ENCODE measurements around the gene IL32.
"Not testable (repeated sequence)": the region's sequence is repeated elsewhere in the genome, so short reads cannot be mapped to it uniquely, and the experiment has no call there.

Gene IL32

DNA sequence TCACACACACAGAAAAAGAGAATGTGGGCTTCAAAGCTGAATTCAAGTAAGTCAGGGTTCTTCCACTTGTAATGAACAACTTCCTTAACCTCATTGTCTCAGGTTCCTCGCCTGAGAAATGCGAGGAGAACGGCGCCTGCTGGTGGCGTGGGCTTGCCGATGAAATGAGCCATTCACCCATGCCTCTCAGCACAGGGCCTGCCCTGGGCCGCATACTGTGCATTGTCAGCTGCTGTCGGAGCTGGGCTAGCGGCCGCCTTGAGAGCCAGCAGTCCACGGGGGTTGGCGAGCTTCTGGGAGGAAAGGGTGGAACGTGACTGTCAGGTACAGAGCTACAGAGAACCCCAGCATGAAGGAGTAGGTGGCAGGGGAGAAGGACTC, 12.1 kb upstream of the IL32 start:
- not testable (repeated sequence) for DNase-seq

DNA sequence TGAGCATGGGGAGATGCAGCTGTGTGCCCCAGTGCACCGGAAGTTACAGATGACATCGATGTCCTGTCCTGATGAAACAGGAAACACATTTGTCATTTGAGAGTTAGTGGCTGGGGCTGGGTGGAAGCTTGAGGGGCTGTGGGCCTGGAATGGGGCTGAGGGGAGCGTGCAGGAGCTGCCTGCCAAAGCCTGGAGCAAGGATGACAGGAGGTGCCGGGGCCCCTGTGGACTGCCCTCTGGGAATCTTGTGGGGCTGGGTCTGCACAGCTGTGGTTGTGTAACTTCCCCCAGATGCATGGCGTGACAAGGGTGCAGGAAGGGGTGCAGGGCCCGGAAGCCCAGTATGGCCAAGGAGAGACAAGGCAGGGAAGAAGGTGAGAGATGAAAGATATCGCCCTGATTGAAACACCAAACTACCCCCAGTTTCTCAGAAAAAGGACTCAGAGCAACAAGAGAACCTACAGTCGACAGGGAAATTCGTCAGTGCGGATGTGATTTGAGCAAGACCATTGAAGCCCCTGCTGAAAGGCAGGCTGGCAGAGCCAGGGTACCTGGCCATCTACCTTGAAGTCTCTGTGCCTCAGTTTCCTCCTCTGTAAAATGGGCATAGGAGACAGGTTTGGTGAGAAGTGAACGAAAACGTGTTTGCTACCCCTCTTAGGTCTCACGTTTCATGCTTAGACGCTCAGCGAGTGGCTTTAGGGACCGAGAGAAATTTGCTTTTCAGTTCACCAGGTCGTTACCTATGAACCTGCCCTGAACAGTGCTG, 10.3 kb upstream of the IL32 start:
- DNase-seq: no peak

DNA sequence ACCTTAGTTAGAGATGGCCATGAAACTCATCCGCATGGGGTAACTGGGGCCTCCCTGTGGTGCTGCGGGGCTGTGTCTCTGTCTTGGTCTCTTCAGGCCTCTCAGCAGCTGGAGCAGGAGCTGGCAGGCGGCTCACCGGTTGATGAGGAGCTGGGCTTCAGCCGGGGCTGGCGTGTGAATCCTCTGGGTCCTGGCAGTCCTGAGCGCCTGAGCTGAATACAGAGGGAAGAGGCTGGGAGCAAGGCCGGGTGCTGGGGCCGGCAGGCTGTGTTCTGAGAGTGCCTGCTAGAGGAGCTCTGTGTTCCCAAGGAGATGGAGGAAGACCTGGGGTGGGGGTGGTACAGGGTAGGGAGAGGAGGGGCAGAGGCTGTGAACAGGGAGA, 9.7 kb upstream of the IL32 start:
- DNase-seq: not testable (repeated sequence)

DNA sequence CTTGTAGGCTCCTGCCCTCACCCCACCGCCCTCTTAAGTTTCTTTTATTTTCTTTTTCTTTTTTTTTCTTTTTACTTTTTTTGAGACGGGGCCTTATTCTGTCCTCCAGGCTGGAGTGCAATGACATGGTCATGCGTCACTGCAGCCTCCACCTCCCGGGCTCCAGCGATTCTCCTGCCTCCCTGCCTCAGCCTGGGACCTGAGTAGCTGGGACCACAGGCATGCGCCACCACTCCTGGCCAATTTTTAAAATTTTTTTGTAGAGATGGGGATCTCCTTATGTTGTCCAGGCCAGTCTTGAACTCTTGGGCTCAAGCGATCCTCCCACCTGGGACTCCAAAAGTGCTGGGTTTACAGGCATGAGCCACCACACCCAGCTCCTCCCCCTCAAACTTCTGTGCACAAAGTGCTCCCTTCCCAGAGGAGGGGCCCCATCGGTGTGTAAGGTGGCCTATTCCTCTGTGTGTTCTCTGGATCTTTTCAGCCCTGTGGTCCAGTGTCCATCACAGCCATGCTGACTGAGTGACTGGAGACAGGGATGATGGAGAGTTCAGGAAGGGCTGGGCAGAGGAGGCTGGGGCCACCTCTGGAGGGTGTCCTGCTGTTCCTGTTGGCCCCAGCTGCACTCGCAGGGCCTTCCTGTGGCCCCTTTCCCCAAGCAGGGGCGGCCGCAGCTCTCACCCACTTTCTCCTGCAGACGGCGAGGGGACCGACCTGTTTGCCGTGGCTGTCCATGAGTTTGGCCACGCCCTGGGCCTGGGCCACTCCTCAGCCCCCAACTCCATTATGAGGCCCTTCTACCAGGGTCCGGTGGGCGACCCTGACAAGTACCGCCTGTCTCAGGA, 8.9 kb upstream of the IL32 start:
- no peak for DNase-seq

DNA sequence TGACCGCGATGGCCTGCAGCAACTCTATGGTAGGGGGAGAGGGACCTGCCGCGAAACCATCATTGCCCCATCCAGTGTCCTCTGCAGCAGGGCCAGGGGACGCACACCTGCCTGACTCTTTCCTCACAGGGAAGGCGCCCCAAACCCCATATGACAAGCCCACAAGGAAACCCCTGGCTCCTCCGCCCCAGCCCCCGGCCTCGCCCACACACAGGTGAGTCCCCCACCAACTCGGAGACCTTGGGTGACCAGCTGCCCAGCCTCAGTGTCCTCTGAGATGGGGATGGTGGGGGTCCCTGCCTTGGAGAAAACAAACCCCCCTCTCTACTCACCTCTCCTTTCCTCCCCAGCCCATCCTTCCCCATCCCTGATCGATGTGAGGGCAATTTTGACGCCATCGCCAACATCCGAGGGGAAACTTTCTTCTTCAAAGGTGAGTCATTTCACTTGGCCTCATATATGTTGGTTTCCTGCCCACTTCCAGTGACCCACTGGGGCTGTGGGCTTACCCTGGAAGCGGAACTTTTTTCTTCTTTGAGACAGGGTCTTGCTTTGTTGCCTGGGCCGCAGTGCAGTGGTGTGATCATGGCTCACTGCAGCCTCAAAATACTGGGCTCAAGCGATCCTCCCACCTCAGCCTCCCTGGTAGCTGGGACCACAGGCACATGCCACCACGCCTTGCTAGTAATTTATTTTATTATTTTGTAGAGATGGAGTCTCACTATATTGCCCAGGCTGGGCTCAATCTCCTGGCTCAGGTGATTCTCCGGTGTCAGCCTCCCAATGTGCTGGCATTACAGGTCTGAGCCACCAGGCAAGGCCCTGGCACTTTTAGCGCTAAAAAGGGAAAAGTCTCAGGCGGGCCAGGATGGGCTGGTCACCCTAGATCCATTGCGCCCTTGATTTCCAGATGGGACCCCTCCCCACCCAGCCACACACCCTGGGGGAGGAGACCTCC, 8.0 kb upstream of the IL32 start:
- no peak for DNase-seq

DNA sequence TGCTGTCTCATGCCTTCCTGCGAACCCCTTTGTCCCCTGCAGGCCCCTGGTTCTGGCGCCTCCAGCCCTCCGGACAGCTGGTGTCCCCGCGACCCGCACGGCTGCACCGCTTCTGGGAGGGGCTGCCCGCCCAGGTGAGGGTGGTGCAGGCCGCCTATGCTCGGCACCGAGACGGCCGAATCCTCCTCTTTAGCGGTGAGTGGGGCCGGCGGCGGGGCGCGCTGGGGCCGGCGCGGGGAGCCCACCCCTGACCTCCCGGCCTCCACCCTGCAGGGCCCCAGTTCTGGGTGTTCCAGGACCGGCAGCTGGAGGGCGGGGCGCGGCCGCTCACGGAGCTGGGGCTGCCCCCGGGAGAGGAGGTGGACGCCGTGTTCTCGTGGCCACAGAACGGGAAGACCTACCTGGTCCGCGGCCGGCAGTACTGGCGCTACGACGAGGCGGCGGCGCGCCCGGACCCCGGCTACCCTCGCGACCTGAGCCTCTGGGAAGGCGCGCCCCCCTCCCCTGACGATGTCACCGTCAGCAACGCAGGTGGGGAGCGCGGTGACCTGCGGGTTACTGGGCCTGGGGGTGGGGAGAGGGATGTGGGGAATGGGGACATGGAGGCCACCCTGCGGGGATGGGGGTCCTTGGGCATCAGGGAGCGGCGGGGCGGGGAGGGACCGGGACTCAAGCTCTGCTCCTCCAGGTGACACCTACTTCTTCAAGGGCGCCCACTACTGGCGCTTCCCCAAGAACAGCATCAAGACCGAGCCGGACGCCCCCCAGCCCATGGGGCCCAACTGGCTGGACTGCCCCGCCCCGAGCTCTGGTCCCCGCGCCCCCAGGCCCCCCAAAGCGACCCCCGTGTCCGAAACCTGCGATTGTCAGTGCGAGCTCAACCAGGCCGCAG, 7.1 kb upstream of the IL32 start:
- DNase-seq: no peak

DNA sequence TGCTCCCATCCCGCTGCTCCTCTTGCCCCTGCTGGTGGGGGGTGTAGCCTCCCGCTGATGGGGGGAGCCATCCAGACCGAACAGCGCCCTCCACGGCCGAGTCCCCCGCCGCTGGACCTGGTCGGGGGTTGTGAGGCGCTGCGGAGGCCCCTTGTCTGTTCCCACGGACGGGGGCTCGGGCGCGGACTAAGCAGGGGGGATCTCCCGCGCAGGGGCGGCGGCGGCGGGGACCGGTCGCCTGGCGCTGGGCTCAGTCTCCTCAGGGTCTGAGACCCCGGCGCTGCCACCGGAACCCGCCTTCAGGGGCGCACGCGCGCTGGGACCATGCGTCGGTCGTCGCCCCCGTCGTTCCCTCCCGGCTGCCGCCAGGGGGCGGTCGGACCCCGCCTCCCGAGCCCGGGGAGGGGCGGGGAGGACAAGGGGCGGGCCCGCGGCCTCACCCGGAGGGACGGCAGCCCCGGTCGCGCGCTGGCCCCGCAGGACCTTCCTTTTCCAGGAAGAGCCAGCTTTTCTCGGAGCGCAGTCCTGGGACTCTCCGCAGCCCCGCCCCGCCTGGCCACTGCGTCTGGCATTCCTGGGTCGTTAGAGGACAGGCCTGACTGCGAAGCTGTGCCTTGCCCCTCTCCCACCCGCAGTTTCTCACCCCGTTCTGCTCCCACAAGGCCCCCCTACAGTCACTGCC, 6.3 kb upstream of the IL32 start:
- DNase-seq: peak; percentile 92

DNA sequence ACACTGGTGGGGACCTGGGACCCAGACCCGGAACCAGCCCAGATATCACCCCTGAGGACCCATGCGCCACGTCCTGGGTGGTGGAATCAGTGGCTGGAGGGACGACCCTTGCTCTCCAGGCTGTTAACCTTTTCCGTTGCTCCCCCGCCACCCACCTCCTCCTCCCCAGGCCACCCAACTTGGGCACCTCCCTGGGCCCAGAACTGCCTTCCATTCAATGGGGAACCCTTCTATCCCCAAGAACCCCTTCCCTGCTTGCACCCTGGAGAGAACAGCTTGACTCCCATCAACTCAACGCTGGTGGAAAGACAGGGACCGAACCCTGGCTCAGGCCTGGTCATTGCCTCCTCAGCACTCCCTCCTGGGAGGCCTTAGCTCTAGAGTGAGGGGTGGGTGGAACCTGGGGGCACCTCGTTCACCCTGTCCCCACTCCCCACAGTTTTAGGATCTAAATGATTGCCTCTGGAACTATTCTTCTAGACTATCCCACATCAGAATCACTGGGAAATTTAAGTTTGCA, 5.7 kb upstream of the IL32 start:
- DNase-seq: no peak

DNA sequence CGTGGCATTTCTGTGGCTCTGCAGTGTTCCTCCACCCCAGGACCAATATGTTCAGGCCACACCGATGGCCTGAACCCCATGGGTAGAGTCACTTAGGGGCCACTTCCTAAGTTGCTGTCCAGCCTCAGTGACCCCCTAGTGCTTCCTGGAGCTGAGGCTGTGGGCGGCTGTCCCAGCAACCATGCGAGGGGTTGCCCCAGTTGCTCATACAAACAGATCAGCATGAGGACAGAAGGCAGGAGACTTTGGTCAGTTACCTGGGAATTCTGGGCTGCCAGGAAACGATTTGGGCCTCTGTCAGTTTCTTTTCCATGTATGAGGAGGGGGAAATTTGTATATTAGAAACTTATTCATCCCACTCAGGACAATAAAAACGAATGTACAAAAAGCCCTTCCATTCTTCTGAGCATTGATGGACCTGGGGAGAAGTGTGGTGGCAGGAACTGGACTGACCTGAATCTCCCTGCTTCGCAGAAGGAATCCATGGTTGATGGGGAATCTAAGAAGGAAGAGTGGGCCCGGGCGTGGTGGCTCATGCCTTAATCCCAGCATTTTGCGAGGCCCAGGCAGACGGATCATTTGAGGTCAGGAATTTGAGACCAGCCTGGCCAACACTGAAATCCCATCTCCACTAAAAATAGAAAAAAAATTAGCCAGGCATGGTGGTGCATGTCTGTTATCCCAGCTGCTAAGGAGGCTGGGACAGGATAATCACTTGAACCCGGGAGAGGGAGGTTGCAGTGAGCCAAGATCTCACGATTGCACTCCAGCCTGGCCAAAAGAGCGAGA, 4.9 kb upstream of the IL32 start:
- DNase-seq: no peak

DNA sequence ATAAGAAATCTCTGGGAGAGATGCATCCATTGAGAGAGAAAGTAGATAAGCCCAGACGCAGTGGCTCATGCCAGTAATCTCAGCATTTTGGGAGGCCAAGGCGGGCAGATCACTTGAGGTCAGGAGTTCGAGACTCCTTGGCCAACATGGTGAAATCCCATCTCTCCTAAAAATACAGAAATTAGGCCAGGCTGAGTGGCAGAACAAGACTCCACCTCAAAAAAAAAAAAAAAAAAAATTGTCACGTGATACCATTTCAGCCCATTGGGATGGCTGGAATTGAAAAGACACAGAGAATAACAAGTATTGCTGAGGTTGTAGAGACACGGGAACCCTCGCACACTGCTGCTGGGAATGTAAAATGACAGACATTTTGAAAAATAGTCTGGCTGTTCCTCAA, 2.9 kb upstream of the IL32 start:
- no peak for DNase-seq

DNA sequence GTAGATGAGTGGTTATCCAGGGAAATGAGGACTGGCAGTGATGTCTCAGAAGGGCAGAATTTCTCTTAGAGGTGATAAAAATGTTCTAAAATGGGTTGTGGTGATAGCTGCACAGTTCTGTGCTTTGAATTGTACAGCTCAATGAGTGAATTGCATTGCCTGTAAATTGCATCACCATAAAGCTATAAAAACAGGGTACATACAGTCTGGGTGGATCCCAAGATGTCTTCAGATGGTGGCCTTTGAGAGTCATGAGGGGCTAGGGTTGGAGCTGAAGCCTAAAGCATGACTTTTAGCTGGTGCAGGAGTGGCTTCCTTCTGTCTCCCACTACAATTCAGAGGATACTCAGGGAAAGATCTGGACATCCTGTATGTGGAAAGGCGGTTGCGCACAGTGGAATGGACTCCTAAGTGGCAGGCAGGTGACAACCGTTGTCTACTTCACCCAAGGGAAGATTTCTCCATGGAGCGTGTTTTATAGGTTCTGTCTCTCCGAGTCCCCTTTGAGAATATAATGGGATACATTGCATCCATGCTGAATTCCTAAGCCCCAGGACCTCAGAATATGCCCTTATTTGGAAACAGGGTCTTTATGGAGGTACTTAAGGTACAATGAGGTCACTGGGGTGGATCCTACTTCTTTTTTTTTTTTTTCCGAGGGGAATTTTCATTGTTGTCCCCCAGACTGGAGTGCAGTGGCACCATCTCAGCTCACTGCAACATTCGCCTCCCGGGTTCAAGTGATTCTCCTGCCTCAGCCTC, 1.6 kb upstream of the IL32 start:
- no peak for DNase-seq

DNA sequence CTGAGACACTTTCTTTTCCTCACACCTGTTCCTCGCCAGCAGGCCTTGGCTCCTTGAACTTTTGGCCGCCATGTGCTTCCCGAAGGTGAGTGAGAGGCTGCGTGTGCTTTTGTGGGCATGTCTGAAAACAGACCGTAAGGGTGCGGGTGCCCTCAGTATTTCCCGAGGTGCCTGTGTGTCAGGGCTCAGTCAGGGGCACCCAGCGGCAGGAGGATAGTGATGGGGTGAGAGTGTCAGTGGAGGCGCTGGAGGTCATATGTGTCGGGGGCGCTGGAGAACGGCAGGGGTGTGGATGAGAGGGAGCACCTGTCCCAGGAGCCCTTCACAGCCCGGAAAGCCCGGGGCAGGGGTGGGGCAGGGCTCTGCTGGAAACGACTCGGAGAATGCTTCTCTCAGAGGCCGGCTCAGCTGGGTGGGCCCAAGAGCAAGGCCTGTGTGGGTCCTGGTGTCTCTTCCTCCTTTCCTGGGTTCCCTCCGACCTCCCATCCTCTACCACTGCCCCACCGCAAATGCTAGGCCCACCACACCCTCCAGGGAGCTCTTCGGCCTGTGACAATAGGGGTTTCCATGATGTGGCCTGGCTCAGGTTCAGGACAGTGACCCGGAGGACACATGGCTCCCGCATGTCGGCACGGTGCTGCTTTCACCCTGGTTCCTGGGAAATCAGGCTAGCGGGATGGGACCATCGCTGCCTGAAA, 451 bp downstream of the IL32 start:
- DNase-seq: no peak

DNA sequence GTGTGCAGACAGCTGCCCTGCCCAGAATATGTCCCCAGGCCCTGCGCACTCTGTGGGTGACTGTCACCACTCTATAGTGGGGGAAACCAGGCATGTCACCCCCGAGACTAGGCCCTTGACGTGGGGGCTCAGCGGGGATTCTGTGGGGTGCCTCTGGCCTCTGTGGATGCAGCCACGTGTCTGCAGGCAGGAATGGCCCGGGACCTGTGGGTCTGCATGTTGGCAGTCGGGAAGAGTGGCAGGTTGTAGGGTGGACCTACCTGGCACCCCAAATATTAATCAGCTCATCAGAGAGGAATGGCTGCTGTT, 954 bp downstream of the IL32 start:
- no peak for DNase-seq

DNA sequence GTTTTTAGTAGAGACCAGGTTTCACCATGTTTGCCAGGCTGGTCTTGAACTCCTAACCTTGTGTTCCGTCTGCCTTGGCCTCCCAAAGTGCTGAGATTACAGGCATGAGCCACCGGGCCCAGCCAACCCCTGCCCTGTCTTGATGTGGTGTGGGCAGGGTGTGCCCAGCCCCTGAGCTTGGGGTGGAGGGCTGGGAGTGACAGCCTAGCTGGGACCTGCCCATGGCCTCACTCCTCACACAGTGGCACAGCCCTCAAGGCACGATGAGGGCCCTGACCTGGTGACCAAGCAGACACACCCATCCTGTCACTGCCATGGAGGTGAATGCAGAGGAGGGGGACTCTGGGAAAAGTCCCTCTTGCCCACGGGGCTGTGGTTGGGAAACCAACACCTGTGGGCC, 3.0 kb downstream of the IL32 start:
- no peak for DNase-seq

DNA sequence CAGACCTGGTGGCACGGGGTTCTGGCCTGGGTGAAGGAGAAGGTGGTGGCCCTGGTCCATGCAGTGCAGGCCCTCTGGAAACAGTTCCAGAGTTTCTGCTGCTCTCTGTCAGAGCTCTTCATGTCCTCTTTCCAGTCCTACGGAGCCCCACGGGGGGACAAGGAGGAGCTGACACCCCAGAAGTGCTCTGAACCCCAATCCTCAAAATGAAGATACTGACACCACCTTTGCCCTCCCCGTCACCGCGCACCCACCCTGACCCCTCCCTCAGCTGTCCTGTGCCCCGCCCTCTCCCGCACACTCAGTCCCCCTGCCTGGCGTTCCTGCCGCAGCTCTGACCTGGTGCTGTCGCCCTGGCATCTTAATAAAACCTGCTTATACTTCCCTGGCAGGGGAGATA, 3.7 kb downstream of the IL32 start:
- not testable (repeated sequence) for DNase-seq

DNA sequence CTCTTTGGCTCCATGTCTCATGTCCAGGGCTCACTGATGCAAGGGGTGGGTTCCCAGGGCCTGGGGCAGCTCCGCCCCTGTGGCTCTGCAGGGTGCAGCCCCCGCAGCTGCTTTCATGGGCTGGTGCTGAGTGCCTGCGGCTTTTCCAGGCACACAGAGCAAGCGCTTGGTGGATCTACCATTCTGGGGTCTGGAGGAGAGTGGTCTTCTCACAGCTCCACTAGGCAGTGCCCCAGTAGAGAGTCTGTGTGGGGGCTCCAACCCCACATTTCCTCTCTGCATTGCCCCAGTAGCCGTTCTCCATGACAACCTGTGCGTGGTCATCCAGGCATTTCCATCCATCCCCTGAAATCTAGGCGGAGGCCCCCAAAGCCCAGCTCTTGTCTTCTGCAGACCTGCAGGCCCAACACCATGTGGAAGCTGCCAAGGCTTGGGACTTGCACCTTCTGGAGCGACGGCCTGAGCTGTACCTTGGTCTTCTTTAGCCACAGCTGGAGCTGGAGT, 5.2 kb downstream of the IL32 start:
- no peak for DNase-seq

DNA sequence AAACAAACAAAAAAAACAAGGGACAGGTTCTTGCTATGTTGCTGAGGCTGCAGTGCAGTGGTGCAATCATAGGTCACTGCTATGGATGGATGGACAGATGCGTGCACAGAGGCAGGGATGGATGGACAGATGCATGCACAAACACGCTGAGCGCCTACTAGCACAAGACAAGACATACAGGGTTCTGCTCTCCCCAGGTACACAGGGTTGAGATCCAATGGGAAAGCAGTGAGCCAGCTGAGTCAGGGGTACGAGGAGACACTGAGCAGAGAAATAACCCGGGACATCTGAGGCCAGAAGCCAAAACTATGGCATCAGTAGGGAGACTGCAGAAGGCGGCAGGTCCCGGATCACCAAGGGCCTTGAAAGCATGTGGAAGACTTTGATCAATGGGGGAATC, 6.2 kb downstream of the IL32 start:
- no peak for DNase-seq

DNA sequence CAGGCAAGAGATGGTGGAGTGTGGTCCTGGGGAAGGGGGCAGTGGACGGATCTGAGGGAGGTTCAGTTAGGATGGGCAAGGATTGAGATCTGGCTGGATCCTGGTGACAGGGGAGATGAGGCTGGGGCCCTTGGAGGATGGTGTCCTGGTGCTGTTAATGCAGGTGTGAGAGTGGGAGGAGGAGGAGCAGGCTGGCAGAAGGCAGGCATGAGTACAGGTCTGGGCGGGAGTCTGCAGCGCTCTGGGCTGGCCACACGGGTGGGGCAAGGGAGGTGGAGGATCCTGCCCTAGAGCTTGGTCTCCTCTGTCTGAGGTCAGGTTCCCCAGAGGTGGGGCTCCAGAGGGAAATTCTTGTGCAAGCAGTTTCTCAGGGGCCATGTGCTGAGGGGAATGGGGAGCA, 6.7 kb downstream of the IL32 start:
- DNase-seq: not testable (repeated sequence)
